WTC11 (cell line): ENCODE data around the gene HTRA1. TPM values are rescaled to one million over a fixed set of nuclear protein-coding genes. Genes with fewer than 3 reads are reported as not detected.

Experiments used
- ATAC-seq: fragments of 200-7000 bp; cut with Tn5 transposase; 2 replicates; pipeline ENCODE4 v1.10.0; 2021; ENCODE audit warnings: mild to moderate bottlenecking, moderate library complexity
- CTCF ChIA-PET: fragments of 300-600 bp; sonication (Branson Sonifier 250); formaldehyde crosslinking; loops from one replicate; lab custom pipeline; 2021; ENCODE audit warnings: antibody characterized with exemption; lab: Charles Lee
- POLR2A ChIA-PET: fragments of 350-600 bp; sonication (Branson Sonifier 250); formaldehyde crosslinking; loops from one replicate; lab custom pipeline; 2021; ENCODE audit warnings: antibody characterized with exemption; lab: Charles Lee
- DNase-seq: peaks from one replicate; pipeline ENCODE4 v3.0.0; 2021; ENCODE audit warnings: low spot score
- H3K27ac Mint-ChIP-seq: 2 replicates; pipeline ENCODE4 v1.8.0; 2021; ENCODE audit warnings: mixed read lengths
- H3K27me3 Mint-ChIP-seq: 2 replicates; pipeline ENCODE4 v1.8.0; 2021; ENCODE audit warnings: low read depth, mild to moderate bottlenecking, moderate library complexity, mixed read lengths
- H3K36me3 Mint-ChIP-seq: 2 replicates; pipeline ENCODE4 v1.8.0; 2021; ENCODE audit warnings: mixed read lengths
- H3K4me1 Mint-ChIP-seq: 2 replicates; pipeline ENCODE4 v1.8.0; 2022; ENCODE audit warnings: mixed read lengths
- H3K4me3 Mint-ChIP-seq: 2 replicates; pipeline ENCODE4 v1.8.0; 2021; ENCODE audit warnings: mild to moderate bottlenecking, moderate library complexity, mixed read lengths
- H3K9me3 Mint-ChIP-seq: 2 replicates; pipeline ENCODE4 v1.8.0; 2021; ENCODE audit warnings: mixed read lengths
- AR ChIP-seq: fragments of 250-450 bp; sonication (Bioruptor Pico); IDR thresholded peaks from 2 replicates; pipeline ENCODE4 v1.9.0; 2021; ENCODE audit warnings: mild to moderate bottlenecking
- CREB1 ChIP-seq: sonication (generic); formaldehyde crosslinking; IDR thresholded peaks from 2 replicates; pipeline ENCODE4 v1.8.0; 2023; ENCODE audit warnings: mild to moderate bottlenecking, missing genetic modification reagents
- CREM ChIP-seq: sonication (generic); formaldehyde crosslinking; IDR thresholded peaks from 2 replicates; pipeline ENCODE4 v1.8.1; 2022; ENCODE audit warnings: mild to moderate bottlenecking, missing genetic modification reagents, moderate library complexity
- ERG ChIP-seq: fragments of 250-450 bp; sonication (Bioruptor Pico); IDR thresholded peaks from 2 replicates; pipeline ENCODE4 v1.8.0; 2021; ENCODE audit warnings: mild to moderate bottlenecking
- HMGA2 ChIP-seq: fragments of 250-450 bp; sonication (Bioruptor Pico); IDR thresholded peaks from 2 replicates; pipeline ENCODE4 v1.4.0; 2021; ENCODE audit warnings: mild to moderate bottlenecking, moderate library complexity
- JAZF1 ChIP-seq: fragments of 250-450 bp; sonication (Bioruptor Pico); IDR thresholded peaks from 2 replicates; pipeline ENCODE4 v1.9.0; 2021; ENCODE audit warnings: moderate library complexity, mild to moderate bottlenecking, inconsistent platforms
- MAX ChIP-seq: sonication (generic); formaldehyde crosslinking; IDR thresholded peaks from 2 replicates; pipeline ENCODE4 v1.8.0; 2022; ENCODE audit warnings: mild to moderate bottlenecking, missing genetic modification reagents
- MLX ChIP-seq: sonication (generic); formaldehyde crosslinking; IDR thresholded peaks from 2 replicates; pipeline ENCODE4 v1.8.1; 2023; ENCODE audit warnings: mild to moderate bottlenecking, missing genetic modification reagents, moderate library complexity
- NFATC4 ChIP-seq: fragments of 250-450 bp; sonication (Bioruptor Pico); IDR thresholded peaks from 2 replicates; pipeline ENCODE4 v1.9.0; 2021; ENCODE audit warnings: mild to moderate bottlenecking
- NR1H2 ChIP-seq: sonication (generic); formaldehyde crosslinking; IDR thresholded peaks from 2 replicates; pipeline ENCODE4 v1.9.0; 2021; ENCODE audit warnings: mild to moderate bottlenecking, moderate library complexity, missing genetic modification reagents
- PREB ChIP-seq: sonication (generic); formaldehyde crosslinking; IDR thresholded peaks from 2 replicates; pipeline ENCODE4 v1.8.1; 2022; ENCODE audit warnings: mild to moderate bottlenecking, missing genetic modification reagents, moderate library complexity, borderline replicate concordance
- SMAD4 ChIP-seq: sonication (generic); formaldehyde crosslinking; IDR thresholded peaks from 2 replicates; pipeline ENCODE4 v1.8.0; 2022; ENCODE audit warnings: mild to moderate bottlenecking, missing genetic modification reagents
- ZBTB21 ChIP-seq: sonication (generic); formaldehyde crosslinking; IDR thresholded peaks from 2 replicates; pipeline ENCODE4 v1.8.1; 2023; ENCODE audit warnings: mild to moderate bottlenecking, missing genetic modification reagents, borderline replicate concordance
- ZBTB43 ChIP-seq: sonication (generic); formaldehyde crosslinking; IDR thresholded peaks from 2 replicates; pipeline ENCODE4 v1.8.1; 2023; ENCODE audit warnings: mild to moderate bottlenecking, missing genetic modification reagents
- ZNF425 ChIP-seq: fragments of 250-450 bp; sonication (Bioruptor Pico); conservative IDR thresholded peaks from 2 replicates; pipeline ENCODE4 v1.9.0; 2021; ENCODE audit warnings: mild to moderate bottlenecking
- total RNA-seq: library from RNA; stranded (reverse); gene quantifications from 3 replicates; pipeline ENCODE4 v1.2.3, GENCODE V29; 2021

The HTRA1 gene
- total RNA-seq, 1 experiment from 2014 or later = 18.3 TPM

GRCh38 chr10:122513053-122513452 is 51.7 kb downstream of the HTRA1 start:
- TF ChIP-seq ZNF425 = no peak
- Mint-ChIP-seq H3K27me3 (no peaks in the 10 kb centered on the region), H3K36me3 (no peaks in the 10 kb centered on the region; the same call in 1 of the 2 replicates), H3K4me1 (peaks cover 5% of the 10 kb centered on the region; the same call in 1 of the 2 replicates), H3K9me3 (no peaks in the 10 kb centered on the region), H3K27ac (no peak overlapping the region), H3K4me3 (no peak overlapping the region)
- ChIA-PET POLR2A (no interaction called here), CTCF (interaction anchor here (0.9 to 1.6 kb wide), 3 partner anchors 52 to 214 kb away, joined by 3 to 4 read pairs (median 3); no protein-coding TSS in a partner anchor)
- DNase-seq (no peak), ATAC-seq (no peak)

- POLR2A ChIA-PET = no interaction called here
- DNase-seq = no peak
Observed at GRCh38 chr10:122514045-122514840, 52.9 kb downstream of the HTRA1 start.

More at GRCh38 chr10:122514045-122514840, 52.9 kb downstream of the HTRA1 start:
- no peak overlapping the region for H3K4me3 Mint-ChIP-seq
- H3K9me3 Mint-ChIP-seq = no peaks in the 10 kb centered on the region
- ATAC-seq = no peak
- no peaks in the 10 kb centered on the region; the same call in 1 of the 2 replicates for H3K36me3 Mint-ChIP-seq
- peaks cover 1% of the 10 kb centered on the region; the same call in 1 of the 2 replicates for H3K4me1 Mint-ChIP-seq
- no peaks in the 10 kb centered on the region for H3K27me3 Mint-ChIP-seq
- H3K27ac Mint-ChIP-seq = no peak overlapping the region
- CTCF ChIA-PET = interaction anchor here (0.7 to 1.6 kb wide), 4 partner anchors 51 to 215 kb away, joined by 3 to 4 read pairs (median 4); no protein-coding TSS in a partner anchor
- no peak for TF ChIP-seq PREB (CRISPR knock-in tag)
- TF ChIP-seq MAX = no peak
- TF ChIP-seq HMGA2 (CRISPR knock-in tag) = no peak
- no peak for TF ChIP-seq SMAD4 (CRISPR knock-in tag)
- no peak for TF ChIP-seq ZBTB43 (CRISPR knock-in tag)
- no peak for TF ChIP-seq CREB1 (CRISPR knock-in tag)
- TF ChIP-seq NFATC4 = no peak
- no peak for TF ChIP-seq NR1H2
- TF ChIP-seq ZBTB21 = no peak
- no peak for TF ChIP-seq CREM
- no peak for TF ChIP-seq AR (CRISPR knock-in tag)
- no peak for TF ChIP-seq ERG (CRISPR knock-in tag)
- no peak for TF ChIP-seq MLX (CRISPR knock-in tag)
- TF ChIP-seq JAZF1 (CRISPR knock-in tag) = no peak
